SK-N-MC (cell line): ENCODE results near the gene PCBP3.

Source experiments
- EZH2 ChIP-seq: fragments of 200-600 bp; sonication (generic); IDR thresholded peaks from one replicate; pipeline ENCODE4 v1.6.1; 2017; ENCODE audit warnings: antibody characterized with exemption
- POLR2AphosphoS5 ChIP-seq: IDR thresholded peaks from 2 replicates; pipeline ENCODE4 v1.6.1; 2012; ENCODE audit warnings: mild to moderate bottlenecking, low read depth, low read length, borderline replicate concordance

DNA sequence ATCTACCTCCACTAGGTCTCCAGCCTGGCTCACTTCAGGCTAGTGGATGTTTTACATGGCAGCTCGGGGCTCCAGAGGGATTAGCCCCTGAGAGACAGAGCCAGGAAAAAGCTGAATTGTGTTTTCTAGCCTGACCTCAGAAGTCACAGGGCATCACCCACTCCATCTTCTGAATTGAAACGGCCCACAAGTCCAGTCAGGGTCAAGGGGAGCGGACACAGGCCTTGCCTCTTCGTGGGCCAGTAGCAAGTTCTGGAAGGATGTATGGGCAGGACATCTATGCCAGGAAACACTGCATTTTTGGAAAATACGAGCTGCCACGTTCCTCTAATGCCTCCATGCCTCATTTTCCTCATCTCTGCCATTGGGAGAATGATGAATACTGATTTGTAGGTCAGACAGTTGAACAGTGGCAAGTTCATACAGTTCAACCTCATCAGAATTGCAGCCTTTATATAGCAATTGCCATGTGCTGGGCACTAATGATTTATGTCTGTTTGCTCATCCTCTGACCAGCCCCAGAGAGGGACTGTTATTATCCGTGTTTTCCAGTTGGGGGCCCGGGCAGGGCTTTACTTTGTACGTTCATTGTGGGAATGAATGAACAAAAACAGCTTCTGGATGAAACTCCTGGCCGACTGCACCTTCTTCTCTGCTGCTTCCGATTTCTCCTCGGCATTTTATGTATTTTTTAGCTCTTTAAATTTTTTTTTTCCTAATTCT lies 23.2 kb upstream of the PCBP3 start:
- TF ChIP-seq EZH2, result no peak
- TF ChIP-seq POLR2AphosphoS5, result no peak
